ENCODE measurements around the gene PTOV1.

DNA sequence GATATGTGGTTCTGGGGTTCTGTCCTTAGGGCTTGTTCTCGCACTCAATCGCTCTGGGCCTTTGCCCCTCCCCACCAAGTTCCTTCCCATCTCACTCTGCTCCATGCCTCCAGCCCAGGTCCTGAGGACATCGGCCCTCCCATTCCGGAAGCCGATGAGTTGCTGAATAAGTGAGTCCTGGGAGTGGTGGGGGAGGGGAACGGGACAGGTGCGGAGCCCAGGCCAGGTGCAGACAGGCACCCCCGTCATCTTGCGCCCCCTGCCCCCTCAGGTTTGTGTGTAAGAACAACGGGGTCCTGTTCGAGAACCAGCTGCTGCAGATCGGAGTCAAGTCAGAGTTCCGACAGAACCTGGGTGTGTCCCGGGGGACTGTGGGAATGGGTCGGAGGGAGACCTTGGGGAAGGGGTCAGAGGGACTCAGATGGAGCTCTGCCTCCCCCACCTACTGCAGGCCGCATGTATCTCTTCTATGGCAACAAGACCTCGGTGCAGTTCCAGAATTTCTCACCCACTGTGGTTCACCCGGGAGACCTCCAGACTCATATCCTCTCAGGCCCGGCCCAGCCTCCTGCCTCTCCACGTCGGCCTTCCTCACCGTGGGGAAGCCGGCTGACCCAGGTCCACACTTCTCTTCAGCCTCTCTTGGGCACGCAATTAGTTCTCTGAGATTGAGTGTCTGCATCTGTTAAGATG is 48.0 kb upstream of the PTOV1 start:
- TF ChIP-seq, protein P1, sequence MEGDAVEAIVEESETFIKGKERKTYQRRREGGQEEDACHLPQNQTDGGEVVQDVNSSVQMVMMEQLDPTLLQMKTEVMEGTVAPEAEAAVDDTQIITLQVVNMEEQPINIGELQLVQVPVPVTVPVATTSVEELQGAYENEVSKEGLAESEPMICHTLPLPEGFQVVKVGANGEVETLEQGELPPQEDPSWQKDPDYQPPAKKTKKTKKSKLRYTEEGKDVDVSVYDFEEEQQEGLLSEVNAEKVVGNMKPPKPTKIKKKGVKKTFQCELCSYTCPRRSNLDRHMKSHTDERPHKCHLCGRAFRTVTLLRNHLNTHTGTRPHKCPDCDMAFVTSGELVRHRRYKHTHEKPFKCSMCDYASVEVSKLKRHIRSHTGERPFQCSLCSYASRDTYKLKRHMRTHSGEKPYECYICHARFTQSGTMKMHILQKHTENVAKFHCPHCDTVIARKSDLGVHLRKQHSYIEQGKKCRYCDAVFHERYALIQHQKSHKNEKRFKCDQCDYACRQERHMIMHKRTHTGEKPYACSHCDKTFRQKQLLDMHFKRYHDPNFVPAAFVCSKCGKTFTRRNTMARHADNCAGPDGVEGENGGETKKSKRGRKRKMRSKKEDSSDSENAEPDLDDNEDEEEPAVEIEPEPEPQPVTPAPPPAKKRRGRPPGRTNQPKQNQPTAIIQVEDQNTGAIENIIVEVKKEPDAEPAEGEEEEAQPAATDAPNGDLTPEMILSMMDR (IDR thresholded peaks at IDR 0.05; ENCODE audit: insufficient read depth, low read length, poor library complexity, severe bottlenecking) = no peak
- TF ChIP-seq EZH2phosphoT487 (conservative IDR thresholded peaks at IDR 0.05; ENCODE audit: low read length) = no peak

All from SU-DHL-6 (cell line).